ENCODE measurements around the gene SLC25A21.

GRCh38 chr14:36974985-36975384 is 197.4 kb downstream of the SLC25A21 start:
- TF ChIP-seq REST (IDR thresholded peaks at IDR 0.05; ENCODE audit: insufficient read depth in 1 of 2, low read depth in 2 of 2, low read length in 1 of 2) (no peak), CTCF (IDR thresholded peaks at IDR 0.05) (no peak), TCF7L2 (IDR thresholded peaks at IDR 0.05; ENCODE audit: low read depth, low read length) (no peak), POLR2AphosphoS5 (IDR thresholded peaks at IDR 0.05; ENCODE audit: low read depth, low read length) (no peak)
